Left colon (tissue), 2 donors: Measurements from ENCODE around the gene MYLK2. TPM values are rescaled to one million over a fixed set of nuclear protein-coding genes. Genes with fewer than 3 reads are reported as not detected.

Experiments used
- ATAC-seq: fragments of 200-7000 bp; cut with Tn5 transposase; one replicate; pipeline ENCODE4 v1.9.1; 2020; ENCODE audit warnings: mild to moderate bottlenecking, moderate library complexity
- DNase-seq, 2 donors: peaks; one replicate each; pipeline ENCODE4 v3.0.0-alpha.2; 2020
- intact Hi-C, 2 donors: fragments of 100-400 bp; cut with DNase I in 1 of 2; cut with micrococcal nuclease in 1 of 2; formaldehyde crosslinking; loops; one replicate each; pipeline versions ENCODE4 v1.11.2 to v1.14.0; 2022; cut with DNase I, micrococcal nuclease
- long read RNA-seq: library from polyadenylated mRNA; unstranded; transcript quantifications from one replicate; pipeline ENCODE4 v2.0.0, GENCODE V29; 2021
- total RNA-seq, 2 donors: library from RNA; stranded (reverse); fragmentation: NEBNext Ultra II Directional; extraction: Animal tissue kit (Norgen Biotek cat#: 25700); gene quantifications; one replicate each; pipeline ENCODE4 v1.2.1, GENCODE V29; 2021
- donor health status: DM: no; HTN: no; CAD: no.
- donor health status: DM: yes; HTN: yes; CAD: no.

MYLK2 gene
- under 1 TPM in 1 of 2 donors, not detected in 1; 0.08 TPM for total RNA-seq
- long read RNA-seq, result 0 reads

DNA sequence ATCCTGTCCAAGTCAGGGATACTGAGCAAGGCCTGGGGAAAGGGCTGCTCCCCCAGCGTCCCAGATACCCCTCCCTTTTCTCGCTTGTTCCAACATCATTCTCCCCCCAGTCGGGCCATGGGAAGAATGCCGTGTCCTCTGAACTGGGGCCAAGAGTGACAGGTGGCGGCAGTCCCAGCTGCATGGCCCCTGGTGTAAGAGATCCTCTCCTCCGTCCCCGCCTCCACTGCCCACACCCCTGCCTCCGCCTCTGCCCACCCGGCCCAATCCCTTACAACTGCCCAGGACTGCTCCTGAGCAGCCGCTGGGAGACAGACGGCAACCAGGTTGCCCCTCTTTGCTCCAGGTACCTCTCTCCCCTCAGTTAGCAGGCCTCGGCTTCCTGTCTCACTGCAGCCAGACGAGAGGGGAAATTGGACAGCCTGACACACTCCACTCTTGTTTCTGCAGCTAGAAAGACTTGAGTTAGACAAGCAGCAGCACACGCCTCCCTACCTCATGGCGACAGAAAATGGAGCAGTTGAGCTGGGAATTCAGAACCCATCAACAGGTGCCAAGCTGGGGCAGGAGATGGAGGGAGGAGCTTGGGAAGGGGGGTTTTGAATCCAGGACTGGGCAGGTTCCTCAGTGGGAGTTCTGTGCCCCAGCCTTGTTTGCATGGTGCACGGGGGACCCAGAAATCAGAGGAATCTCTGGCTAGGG lies at the start of gene MYLK2:
MYLK2 (plus strand) TSS at position 274 of the 702 bp plus-strand sequence; CDS start at position 499, 225 bp downstream.
- ATAC-seq (no peak), DNase-seq (no peak)
- intact Hi-C loops, result no loop called here

DNA sequence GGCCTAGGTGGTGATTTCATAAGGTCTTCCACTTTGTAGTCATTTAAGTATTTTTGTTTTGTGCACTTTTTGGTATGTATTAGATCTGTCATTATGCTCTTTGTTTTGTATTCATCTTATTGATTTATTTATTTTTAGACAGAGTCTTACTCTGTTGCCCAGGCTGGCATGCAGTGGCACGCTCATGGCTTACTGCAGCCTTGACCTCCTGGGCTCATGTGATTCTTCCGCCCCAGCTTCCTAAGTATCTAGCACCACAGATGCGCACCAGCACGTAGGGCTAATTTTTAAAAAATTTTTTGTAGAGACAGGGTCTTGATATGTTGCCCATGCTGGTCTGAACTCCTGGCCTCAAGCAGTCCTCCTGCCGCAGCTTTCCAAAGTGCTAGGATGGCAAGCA lies 49.5 kb upstream of the MYLK2 start:
- no peak for ATAC-seq
- intact Hi-C loops, result no loop called here

DNA sequence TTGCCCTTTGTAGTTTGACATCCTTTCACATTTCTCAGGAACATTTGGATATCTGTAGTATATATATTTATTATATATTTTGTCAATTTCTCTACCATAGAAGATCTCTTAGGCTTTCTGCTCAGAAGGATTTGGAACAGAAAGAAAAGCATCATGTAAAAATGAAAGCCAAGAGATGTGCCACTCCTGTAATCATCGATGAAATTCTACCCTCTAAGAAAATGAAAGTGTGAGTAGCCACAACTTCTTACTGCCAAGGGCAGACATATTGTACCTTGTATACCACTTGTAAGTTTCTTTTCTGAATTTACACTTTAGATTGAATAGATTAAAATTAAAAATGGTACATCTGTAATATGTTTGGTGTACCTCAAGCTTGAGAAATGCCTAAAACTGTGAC lies 48.9 kb upstream of the MYLK2 start:
- DNase-seq (no peak), ATAC-seq (no peak)
- intact Hi-C loops, result no loop called here

More for the DNA sequence above, 49.5 kb upstream of the MYLK2 start:
- DNase-seq, result no peak

DNA sequence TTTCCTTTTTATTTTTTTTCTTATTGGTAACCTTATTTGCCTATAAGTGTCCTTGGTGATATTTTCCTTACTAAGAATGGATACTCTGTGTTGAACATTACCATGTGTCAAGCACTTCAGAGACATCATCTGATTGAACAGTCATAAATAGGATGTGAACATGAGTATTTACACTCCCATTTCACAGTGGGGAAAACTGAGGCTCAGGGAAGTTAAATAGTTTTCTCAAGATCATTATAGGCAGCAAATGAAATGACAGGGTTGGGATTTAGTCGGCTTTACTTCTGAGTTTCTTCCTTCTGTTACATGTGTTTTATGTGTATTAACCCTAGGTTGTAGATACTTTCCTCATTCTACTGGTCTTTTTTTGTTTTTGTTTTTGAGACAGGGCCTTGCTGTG lies 44.7 kb upstream of the MYLK2 start:
- no peak for ATAC-seq
- no peak for DNase-seq
- intact Hi-C loops, result no loop called here

DNA sequence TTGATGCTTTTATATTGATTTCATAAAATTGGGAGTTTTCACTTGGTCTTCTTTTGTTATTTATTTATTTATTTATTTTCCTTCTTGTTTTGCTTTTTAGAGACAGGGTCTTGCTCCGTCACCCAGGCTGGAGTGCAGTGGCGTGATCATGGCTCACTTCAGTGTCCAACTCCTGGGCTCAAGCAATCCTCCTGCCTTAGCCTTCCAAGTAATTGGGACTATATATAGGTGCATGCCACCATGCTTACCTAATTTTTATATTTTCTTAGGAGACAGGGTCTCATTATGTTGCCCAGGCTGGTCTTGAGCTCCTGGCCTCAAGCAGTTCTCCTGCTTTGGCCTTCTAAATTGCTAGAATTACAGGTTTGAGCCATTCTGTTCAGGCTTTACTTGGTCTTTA lies 38.3 kb upstream of the MYLK2 start:
- ATAC-seq (no peak), DNase-seq (no peak)
- intact Hi-C loops, result no loop called here

DNA sequence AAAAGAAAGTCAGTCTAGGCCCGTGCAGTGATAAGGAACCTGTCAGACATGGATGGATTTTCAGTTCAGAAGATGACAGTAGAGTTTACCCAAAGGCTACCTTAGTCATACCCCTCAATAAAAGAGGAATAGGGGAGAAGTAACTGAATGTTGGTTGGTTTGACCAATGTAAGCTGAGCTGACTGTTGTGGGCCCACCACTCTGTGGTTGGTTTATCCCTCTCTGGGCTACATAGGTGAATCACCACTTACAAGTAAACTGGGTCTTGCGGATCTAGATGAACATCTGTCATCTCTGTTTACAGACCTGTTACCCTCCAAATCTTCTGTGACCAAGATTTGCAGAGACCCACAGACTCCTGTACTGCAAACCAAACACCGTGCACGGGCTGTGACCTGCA lies 37.2 kb upstream of the MYLK2 start:
- ATAC-seq (no peak), DNase-seq (no peak)
- intact Hi-C loops, result no loop called here

DNA sequence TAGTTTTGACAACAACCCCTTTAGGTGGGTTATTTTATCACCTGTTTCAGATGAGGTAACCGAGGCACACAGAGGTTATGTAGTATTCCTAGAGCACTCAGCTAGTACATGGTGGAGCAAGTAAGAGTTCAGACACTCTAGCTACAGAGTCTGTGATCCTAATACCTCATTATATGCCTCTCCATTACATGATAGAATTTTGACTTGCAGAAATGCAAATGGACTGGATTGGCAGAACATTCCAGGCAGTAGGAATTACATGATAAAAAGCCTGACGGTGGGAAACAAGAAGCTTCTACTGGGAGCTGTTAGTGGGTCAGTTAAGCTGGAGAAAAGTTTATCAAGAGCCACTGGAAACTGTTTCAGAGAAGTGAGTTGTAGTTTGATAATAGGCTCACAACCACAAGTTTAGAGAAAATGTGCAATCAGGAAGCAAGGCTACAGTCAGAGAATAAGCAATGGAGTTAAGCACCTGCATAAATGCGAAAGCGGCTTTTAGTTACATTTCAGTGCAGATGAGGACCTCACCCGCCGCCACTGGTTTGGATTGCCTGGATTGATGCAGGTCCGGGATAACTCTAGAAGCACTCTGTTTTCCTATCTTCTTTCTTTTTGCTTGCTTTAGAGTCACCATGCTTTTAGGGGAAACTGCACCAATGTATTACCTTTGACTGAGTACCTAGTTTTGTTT lies 34.7 kb upstream of the MYLK2 start:
- no peak for ATAC-seq
- intact Hi-C loops, result no loop called here
- no peak for DNase-seq

DNA sequence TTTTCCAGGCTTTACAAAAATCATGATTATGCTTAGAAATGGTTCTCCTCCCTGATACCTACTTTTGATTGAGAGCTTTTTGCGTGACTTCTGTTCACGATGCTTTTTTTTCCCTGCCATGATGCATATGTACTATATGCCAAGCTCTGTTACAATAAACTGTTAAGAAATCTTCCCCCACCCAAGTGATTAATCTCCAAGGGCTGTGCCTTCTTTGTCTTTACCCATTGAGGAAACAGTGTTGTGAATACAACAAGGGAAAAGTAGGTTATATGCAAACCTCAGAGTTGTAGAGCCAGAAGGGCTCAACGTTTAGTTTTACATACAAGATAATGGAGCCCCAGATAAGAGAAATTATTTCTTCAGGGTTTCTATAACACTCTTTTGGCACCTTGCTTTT lies 34.1 kb upstream of the MYLK2 start:
- no peak for DNase-seq
- no peak for ATAC-seq
- intact Hi-C loops, result no loop called here

DNA sequence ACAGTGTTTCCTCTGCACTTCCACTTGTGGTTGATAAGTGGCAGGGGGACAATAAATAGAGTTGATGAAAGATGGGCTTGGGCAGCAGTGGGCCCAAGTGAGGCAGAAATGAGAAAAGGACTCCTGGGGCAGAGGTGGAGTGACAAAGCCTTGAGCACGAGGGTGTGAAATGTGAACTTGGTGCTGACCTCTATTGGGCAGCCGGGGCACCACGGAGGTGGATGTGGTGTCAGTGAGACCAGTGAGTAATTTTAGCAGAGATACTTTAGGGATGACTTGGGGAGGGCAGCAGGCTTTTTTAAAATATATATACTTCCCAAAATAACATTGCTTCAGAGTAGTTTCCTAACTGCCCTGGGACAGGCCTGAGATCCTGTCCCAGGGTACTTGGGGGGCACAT lies 30.6 kb upstream of the MYLK2 start:
- ATAC-seq (no peak), DNase-seq (no peak)
- intact Hi-C loops, result no loop called here

DNA sequence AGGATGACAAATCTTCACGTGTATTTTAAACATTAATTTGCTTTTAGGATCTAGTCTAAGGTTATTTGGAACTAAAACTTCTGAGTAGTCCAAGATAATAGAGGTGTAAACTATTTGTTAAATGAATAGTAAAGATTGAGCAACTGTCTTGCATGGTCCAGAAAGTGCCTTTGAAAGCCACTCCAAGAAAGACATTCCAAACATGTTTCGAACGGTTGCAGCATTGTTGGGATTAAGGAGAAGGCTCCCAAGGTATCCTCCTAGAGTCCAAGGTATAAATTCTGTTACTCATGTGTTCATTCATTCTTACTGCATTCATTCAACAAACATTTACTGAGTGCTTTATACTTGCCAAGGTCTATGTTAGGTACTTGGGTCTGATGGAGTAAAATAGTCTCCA lies 28.8 kb upstream of the MYLK2 start:
- ATAC-seq (no peak), DNase-seq (no peak)
- intact Hi-C loops, result no loop called here

DNA sequence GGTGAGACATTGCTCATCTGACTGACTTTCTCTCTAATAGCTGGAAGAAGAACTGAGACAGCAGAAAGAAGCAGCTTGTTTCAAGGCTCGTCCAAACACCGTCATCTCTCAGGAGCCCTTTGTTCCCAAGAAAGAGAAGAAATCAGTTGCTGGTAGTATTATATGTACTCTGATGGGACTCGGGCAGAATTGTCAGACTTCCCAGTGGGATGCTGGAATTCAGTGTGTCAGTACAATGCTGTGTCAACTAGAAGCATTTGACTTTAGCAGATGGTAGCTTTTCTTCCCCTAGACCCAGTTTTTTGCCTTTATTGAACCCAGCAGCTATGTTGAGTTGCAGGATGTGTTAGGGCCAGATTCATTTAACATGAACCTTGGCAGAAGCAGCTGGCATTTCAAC lies 21.8 kb upstream of the MYLK2 start:
- intact Hi-C loops, result no loop called here
- DNase-seq (no peak), ATAC-seq (no peak)

DNA sequence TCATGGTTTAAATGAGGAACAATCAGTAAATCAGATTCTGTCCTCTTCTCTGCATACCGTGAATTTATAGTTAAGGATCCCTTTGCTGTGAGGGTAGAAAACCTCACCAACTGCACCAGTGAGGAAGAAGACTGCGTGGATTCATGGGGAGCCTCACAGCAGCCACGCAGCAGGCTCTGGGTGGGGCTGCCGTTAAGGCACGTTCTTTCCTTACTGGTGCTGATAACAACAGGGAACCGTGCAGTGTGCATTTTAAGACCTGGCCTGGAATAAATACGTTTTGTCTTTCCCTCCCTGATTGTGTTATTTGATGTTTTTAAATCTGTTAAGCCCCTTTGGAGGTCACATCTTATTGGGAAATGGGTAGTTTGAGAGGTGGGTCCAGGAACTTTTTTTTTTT lies 17.6 kb upstream of the MYLK2 start:
- ATAC-seq (no peak), DNase-seq (no peak)
- intact Hi-C loops, result no loop called here

DNA sequence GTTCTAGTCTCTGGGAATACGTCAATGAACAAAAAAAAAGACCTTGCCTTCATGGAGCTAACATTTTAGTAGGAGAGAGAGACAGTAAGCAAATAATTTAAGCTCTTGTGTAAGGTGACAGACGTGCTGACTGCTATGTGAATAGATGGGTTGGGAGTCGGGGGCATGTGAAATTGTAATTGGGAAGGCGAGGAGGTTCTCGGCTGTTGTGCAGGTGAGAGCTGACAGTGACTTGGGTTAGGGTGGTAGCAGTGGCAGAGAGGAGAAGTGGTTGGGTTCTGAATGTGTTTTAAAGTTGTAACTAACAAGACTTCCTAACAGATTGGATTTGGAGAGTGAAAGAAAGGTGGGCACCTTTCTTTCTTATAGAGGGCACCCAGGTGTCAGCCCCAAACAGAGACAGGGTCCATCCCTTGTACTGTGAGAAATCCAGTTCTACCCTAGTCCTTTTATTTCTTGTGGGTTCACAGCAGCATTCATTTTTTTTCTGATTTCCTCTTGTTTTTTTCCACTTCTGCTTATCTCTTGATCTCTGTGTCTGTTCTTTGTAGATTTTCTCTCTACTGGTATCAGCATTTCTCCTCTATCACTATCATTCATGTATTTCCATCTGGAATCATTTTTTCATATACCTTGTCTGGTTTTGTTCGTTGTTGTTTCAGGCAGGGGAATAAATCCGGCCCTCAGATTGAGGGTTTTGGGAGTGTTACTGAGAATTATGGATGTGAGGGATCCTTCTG lies 15.4 kb upstream of the MYLK2 start:
- ATAC-seq (no peak), DNase-seq (no peak)
- intact Hi-C loops, result no loop called here

DNA sequence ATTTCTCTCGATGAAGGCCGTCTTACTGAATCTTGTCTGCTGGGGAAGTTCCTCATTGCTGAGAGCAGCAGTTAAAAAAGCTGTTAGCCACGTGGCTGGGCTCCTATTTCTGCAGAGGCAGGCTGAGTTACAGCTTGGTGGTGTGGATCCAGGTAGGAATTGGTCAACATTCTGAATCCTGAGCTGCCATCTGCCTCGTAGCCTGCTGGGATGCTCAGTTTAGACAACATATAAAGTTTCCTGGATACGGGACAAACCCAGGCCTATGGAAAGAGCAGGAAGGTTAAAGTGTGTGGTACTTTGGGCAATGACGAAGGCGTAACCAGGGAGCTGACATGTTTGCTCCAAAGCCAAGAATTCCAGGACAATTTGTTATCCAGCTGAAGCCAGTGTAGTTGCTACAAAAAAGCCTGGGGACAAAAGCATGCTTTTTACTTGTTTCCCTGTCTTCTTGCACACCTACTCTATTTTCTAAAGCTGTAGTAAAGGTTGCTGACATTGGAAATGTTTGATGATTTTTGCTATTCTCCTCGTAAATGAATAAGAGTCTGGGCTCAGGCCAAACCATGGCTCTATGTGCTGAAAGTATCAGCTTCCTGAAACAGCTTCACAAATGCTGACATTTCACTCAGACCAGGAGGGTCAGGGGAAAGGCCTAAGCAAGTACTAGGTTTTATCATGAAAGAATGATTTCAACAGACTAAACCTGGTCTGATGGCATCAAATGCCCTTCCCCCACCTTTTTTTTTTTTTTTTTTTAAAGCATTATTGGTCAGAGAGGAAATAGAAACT lies 12.4 kb upstream of the MYLK2 start:
- no peak for ATAC-seq
- DNase-seq, result no peak
- intact Hi-C loops, result no loop called here

DNA sequence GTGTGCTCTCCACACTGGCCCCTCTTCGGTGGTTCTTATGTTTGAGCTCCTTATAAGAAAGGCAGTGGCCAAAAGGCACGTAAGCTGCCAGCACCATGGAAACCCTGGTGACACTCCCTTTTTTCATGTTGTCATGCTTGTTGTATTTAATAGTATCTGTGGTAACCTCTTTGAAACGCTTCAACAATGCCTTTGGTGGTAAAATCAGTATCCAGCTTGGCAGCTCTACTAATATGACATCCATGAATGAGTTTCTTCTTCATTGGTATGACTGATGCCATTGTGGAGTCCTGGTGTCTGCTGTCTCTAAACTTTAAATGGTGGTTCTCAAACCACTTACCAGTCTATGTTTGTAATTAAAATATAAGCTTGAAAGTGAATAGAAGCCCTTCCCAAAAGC lies 10.7 kb upstream of the MYLK2 start:
- no peak for ATAC-seq
- DNase-seq, result no peak
- intact Hi-C loops, result no loop called here

DNA sequence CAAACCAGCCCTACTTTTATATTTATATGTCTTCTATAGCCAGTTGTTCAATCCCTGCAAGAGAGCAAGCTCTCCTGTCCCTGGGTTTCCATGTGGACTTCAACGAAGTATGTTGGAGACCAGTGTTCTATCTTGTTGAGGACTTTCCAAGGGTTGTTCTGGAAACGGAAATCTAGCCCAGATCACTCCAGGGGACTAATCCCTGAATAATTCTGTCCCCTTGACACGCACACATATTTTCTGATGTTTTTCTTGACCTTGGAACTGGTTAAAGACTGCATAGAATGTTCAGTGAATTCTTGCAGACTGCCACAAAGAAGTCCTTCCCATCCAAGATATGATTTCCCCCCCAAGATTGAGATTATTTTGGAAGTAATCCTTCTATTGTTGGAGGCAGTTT lies 9.5 kb upstream of the MYLK2 start:
- intact Hi-C loops, result no loop called here
- ATAC-seq, result no peak
- DNase-seq, result no peak

DNA sequence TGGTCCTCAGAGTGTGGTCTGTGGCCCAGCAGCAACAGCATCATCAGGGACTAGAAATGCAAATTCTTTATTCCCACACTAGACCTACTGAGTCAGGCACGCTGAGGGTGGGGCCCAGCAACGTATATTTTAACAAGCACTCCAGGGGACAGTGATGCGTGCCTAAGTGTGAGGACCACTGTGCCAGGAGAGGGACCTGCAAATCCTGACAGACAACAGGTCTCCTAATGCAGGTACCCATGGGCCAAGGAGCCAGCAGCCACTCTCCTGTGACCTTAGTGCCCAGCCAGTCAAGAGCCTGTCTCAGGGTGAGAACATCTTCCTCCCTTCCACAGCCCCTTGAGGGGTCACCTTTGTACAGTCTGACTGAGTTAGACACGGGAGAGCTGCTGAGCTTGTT lies 8.0 kb upstream of the MYLK2 start:
- DNase-seq, result no peak
- intact Hi-C loops, result no loop called here
- no peak for ATAC-seq

DNA sequence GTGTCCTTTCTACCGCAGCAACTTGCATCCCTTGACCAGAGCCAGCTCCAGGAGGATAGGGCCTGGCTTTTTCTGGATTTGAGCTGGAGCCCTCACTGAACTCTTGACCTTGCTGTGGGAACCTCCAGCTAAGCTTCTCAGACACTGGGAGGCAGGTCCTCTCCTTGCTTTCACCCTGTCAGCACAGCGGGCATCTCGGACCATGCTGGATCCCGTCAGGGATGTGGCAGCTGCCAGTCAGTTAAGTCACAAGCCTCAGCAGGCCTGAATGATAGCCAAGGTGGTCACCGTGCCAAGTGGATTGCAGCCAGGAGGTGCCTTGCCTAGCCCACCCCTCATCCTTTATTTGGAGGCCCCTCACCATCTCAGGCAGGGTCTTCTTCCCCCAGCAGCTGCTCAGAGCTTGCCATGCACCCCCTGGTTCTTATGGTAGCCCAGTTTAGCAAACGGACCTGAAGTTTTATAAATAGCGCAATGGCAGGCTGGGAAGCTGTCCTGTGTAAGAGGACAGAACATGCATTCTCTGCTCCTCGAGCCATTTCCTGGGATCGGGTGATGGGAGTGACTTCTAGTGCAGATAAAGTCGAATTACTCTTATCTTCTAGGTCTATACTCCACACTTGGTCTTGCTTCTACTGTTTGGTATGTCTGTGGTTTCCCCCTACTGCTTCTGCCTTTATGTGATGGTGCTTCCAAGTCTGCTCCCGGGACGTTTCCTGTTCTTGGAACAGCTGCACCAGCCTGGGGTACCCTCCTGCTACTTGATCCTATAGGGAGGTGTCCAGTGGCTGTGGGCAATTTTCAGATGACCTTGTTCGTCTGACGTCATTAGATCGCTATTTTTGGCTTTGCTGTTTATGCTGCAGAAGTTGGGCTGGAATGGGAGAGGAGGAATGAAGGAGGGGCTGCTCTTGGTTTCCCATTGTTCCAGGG lies 7.1 kb upstream of the MYLK2 start:
- DNase-seq, result no peak
- intact Hi-C loops, result no loop called here
- no peak for ATAC-seq
